NCI-H82 treated with DMSO at 0.1 percent for 48 hours (cell line): Measurements from ENCODE around the gene TSPAN4.

ENCODE experiments used
- DNase-seq: peaks from one replicate; lab custom pipeline; 2025; ENCODE audit not compliant: unreplicated experiment; lab: John Stamatoyannopoulos, UW

TSPAN4 gene

GRCh38 chr11:823441-824291 lies 19.0 kb upstream of the TSPAN4 start:
- no peak for DNase-seq

- no peak for DNase-seq
Observed at GRCh38 chr11:824292-824880, 18.3 kb upstream of the TSPAN4 start.

- no peak for DNase-seq
Observed at GRCh38 chr11:824942-825341, 17.7 kb upstream of the TSPAN4 start.

GRCh38 chr11:825366-826226 lies 17.1 kb upstream of the TSPAN4 start:
- no peak for DNase-seq

GRCh38 chr11:826227-826621 lies 16.4 kb upstream of the TSPAN4 start:
- no peak for DNase-seq

- no peak for DNase-seq
Observed at GRCh38 chr11:826836-827145, 15.9 kb upstream of the TSPAN4 start.

GRCh38 chr11:827146-827896 lies 15.3 kb upstream of the TSPAN4 start:
- no peak for DNase-seq

GRCh38 chr11:827897-828192 lies 14.8 kb upstream of the TSPAN4 start, which contains the start of gene CRACR2B:
TSS of gene CRACR2B (plus strand) at chr11:827919. CDS start at chr11:828608, 689 bp downstream.
- no peak for DNase-seq

- DNase-seq: no peak
Observed at GRCh38 chr11:828506-829175, 14.0 kb upstream of the TSPAN4 start.

GRCh38 chr11:829176-829846 lies 13.3 kb upstream of the TSPAN4 start:
- DNase-seq: no peak

- DNase-seq: no peak
Observed at GRCh38 chr11:829847-830294, 12.8 kb upstream of the TSPAN4 start.

GRCh38 chr11:830295-831117 lies 12.1 kb upstream of the TSPAN4 start:
- DNase-seq: peak; percentile 54

GRCh38 chr11:831118-831864 lies 11.4 kb upstream of the TSPAN4 start:
- no peak for DNase-seq

GRCh38 chr11:831961-832528 lies 10.6 kb upstream of the TSPAN4 start:
- no peak for DNase-seq

GRCh38 chr11:832529-833113 lies 10.0 kb upstream of the TSPAN4 start, which contains the start of gene CD151:
TSS of gene CD151 (plus strand) at chr11:832952. CDS start at chr11:836070, 3,118 bp downstream.
- peak; percentile 21 for DNase-seq

- DNase-seq: no peak
Observed at GRCh38 chr11:833114-833791, 9.4 kb upstream of the TSPAN4 start.

GRCh38 chr11:833849-834311 lies 8.8 kb upstream of the TSPAN4 start:
- no peak for DNase-seq
